ENCODE measurements around the gene UBAC2.

Gene UBAC2

DNA sequence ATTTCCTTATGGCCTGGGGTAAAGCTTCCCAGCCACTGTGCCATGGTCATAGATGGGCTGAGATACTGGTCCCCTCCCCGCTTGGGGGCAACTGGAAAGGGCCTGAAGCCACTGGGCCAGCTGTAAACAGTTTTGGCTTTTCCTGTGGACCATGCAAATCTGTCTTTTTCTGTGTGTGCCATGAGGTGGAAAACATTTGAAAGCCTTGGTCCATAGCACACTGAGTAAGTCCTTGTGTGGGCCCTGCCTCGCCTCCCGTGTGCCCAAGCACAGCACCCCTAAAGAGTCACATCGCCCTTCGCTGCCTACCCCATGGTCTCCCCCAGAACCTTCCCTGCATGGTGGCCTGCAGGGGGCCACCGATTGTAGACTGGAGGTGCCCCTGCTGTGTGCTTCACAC lies 158.9 kb downstream of the UBAC2 start:
- DNase-seq (ENCODE audit: low read depth), result no peak

DNA sequence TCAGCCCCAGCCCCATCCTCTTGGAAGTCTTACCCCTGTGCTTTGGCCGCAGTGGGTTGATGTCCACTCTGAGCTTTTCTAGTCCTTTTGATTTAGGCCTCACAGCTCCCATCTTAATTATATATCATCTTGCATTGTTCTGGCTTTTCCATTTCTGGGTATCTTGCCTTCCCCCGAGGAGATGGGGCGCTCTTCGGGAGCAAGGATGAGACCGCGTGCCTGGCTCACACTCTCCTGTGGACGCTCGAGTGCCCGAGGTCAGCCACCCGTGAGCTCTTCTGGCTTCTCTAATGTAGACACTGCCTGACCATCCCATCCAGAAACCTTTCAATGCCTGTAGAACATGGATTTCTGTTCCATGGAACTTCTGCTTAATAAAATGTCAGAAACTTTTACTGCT lies 160.0 kb downstream of the UBAC2 start:
- DNase-seq (ENCODE audit: low read depth), result no peak

DNA sequence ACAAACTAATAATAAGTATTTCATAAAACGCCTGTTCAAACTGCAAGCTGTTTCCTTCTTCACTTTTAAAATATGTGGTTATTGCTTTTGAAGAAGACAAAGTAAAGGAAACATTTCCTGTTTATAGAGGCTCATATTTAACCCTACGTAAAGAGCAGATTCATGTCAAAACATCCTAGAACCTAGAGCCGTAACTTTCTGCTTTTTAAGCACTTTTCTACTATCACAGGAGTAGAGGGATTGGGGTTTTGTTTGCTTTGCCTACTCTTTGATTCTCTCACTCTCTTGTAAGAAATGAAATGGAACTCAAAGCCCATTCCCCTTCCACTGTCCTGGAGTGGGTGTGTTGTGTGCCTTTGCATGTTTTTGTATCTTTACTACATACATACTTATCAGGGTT lies 160.5 kb downstream of the UBAC2 start:
- DNase-seq (ENCODE audit: low read depth), result no peak

DNA sequence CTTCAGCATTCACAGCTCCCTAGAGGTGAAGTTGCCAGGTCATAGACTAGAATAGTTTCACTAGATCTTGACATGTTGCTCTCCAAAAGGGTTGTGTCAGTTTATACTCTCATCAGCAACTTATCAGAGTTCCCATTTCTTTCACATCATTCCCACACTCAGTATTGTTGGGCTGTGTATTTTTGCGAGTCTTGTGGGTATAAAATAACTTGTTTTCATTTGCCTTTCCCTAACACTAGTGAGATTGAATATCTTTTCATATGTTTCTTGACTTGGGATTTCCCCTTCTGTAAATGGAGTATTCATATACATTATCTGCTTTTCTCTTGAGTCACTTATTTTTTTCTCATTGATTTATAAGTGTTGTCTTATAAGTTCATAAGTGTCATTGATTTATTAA lies 161.7 kb downstream of the UBAC2 start:
- DNase-seq (ENCODE audit: low read depth), result no peak

DNA sequence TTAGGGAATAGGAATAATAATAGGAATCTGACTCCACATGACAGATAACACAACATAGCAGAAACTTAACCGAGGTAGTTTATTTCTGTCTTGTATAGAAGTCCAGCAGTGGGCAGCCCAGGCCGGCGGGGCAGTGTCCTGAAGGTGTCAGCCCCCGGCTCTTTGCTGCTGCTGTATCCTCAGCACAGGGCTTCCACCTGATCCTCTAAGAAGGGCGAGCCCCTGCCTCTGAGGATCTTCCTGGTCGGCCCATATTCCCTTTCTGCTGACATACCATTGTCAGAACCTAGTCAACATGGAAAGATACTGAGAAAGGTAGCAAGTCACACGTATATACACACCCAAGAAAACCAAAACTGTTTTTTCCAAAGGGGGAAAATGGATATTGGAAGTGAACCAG lies 162.7 kb downstream of the UBAC2 start:
- DNase-seq (ENCODE audit: low read depth), result no peak

DNA sequence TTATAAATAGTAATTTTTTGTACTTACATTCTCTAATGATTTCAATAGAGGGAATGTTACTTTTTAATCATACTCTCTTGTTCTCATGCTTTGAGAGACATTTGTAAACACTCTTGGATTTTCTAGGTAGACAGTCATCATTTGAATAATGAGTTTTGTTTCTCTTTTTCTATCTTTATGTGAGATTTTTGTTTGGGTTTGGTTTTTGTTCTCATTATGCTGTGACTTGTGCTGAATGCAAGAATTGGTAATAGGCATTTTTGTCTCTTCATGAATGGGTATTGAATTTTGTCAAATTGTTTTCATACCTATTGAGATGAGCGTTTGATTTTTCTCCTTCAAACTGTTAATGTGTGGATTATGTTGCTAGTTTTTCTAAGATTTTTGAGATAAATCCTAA lies 163.3 kb downstream of the UBAC2 start:
- no peak for DNase-seq (ENCODE audit: low read depth)

DNA sequence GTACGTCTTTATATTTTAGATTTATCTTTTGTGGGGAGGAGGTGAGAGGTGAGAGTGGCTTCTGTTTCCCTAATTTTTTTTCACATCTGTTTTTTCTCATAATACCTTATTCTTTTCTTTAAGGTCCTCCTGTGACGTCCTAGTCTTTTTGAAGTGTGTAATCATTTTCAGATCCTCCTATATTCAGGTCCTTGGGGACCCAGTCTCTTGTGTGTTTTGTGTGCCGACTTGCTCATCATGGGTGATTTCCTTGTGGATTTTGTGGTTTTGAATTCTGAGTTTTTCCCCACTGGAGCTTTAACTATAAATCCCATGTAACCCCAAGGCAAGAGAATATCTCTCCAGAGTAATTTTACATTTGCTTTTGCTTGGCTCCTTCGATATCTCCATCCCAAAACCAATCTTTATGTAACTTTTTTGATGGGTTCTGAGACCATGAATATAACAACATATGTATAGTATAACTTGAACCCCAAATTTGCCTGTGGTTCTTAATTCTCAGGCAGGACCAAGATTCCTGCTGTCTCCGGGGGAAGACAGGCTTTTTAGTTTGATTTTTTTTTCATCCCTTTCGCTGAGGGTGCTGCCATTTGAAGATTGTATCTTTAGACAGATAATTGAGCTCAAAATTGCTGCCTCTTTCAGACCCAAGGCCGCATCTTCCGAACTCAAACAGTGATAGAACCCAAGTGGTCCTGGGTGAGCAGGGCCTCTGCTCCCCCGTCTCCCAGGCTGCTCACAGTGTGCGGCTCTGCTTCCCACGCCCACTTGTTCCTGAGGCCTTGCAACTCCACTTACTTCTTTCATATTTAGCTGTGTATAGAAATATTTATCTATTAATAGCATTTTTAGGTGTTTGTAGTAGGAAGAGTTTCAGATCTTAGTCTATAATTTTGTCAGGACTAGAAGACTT lies 165.7 kb downstream of the UBAC2 start:
- DNase-seq (ENCODE audit: low read depth), result no peak

DNA sequence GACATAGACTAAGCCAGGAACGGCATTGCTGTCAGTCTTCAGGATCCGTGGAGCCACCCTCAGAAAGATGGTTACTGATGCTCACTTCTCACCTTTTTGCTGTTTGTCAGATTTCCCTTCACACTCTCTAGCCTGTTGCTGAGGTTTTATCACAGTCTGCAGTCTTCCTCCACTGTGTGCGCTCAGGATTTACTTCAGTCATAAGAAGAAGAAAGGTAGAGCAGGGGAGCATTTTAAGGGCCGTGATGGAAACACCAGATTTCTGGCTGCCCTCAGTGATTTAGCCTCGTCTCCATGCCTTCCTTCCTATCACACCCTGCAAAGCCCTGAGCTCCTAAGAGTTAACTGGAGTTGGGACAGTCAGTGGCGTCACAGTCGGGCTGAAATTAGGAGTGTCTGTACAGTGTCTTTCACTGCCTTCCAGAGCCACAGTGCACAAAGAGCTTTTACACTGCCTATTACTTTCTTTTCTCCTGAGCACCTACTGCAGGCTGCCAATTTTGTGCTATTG lies 166.5 kb downstream of the UBAC2 start:
- DNase-seq (ENCODE audit: low read depth), result no peak

DNA sequence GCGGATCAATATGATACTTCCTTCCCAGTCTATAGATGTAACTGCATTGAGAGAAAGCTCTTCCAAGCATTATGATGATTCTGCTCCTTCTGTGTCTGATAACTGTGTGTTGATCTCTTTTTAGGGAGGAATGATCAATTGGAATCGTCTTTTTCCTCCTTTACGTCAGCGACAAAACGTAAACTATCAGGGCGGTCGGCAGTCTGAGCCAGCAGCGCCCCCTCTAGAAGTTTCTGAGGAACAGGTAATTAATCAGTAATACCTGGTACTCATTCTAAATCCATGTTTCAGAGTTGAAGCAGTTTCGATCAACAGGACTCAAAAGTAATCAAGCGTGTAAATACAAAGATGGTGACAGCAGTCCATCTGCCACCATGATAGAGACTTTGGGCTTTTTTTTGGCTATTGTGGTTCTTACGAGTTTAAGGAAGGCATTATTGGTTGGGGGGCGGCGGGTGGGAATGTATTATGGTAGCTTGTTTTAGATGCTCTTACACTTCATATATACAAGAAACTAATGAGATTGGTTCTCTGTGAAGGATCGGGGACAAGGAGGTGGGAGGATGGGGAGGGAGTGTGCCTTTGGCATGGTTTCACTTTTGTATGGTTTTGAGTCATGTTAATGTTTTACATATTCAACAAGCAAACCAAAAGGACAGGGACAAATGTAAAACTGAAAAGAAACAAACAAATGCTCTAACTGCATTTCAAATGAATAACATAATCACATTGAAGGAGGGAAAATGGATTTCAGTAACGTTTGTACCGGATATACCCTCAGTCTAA lies 167.2 kb downstream of the UBAC2 start:
- DNase-seq (ENCODE audit: low read depth), result no peak

DNA sequence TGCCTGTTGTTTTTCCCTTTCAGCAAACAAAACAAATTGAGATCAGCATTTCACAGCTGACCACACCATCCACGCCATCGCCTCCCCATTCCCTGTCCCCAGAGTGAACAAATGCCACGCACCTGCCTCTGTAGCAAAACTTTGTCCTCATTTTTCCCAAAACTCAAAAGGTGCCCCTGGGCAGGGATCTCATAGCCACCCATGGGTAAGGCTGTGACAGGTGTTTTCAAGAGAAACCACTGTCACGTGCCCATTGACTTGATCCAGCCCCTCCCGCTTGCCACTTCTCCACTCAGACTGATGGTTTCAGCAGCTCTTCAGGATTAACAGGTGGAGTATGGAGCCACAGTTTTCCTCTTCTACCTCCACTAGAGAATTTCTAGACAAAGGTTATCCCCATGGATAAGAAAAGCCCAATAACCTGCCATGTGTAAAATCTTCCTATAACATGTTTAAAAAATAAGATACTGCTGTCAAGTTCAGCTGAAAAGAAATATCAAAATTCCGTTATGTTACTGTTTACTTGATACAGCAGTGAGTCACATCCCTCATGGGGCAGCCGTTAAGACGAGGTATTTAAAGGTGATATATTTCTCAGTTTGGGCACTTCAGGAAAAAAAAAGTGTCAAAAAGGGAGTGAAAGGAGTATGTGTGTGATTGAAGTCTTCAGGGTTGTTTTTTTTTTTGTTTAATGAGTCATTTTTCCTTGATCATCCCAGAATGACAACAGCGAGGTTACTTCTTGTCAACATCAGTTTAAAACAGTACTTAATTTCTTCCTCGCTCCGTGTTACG lies 170.0 kb downstream of the UBAC2 start:
- no peak for DNase-seq (ENCODE audit: low read depth)

DNA sequence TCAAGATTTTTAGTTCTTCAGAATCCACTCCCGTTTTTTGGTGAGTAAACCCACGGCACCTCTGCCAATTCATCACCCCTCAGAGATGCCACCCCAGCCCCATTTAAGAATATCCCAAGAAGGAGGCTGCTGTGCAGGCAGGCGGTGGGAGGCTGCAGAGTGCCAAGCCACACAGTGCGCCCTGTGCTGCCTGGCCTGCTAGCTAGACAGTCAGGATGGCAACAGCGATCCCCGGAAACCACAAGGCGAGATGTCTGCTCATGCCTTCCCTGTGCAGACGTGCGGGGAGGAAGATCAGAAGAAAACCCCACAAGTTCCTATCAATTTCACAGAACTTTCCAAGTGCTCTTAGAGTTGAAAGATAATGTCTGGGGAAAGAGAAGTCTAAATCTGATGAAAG lies 171.3 kb downstream of the UBAC2 start:
- DNase-seq (ENCODE audit: low read depth), result no peak

DNA sequence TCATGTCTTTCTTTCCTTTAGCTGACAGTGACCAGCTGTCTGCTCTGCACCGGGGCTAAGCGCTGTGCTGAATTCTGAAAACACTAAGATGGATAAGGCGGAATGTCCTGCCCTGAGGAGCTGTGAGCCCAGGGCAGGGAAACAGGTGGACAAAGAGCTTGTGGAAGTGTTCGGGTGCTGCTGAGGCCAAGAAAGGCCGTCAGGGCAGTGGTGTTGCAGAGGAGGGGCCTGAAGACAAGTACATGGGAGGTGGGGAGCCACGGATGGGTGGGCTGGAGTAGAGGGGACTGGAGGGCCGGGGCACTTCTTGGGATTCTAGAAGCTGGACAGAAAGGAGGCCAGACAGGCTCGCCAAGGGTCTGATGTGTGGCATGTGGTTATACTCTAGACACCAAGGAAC lies 172.8 kb downstream of the UBAC2 start:
- no peak for DNase-seq (ENCODE audit: low read depth)

DNA sequence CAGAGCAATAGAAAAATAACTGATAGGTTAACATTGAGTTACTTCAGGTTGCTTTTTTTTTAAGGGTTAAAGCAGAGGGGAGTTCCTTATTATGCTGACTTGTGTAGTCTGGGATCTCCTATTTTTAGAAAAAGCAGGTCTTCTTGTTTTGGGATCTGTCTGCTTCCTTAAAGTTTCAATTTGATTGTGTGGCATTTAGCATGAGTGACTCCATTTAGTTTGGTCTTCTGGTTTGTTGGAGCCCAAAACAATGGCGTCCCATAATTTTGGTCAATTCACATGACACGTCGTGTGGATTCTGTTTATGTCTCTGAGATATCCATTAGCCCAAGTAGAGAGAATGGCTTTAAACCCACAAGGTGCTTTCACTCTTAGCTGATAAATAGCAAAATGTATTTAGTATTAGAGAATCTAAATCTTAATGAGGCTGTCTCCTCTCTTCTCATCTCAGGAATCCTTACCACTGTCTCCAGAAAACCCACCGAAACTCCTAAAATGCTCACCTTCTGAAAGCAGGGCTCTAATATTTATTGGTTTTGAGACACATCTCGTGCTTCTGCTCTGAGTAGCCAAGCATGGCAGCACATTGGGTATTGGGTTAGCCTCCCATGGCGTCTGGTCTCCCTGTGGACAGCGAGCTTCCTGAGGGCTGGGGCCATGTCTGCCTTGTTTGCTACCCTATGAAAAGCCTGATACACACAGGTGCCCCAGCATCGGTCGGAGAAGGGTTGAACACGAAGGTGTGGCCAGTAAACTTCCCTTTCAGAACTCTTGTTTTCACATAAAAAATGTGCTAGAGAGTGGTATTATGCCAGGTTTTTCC lies 173.7 kb downstream of the UBAC2 start:
- no peak for DNase-seq (ENCODE audit: low read depth)

DNA sequence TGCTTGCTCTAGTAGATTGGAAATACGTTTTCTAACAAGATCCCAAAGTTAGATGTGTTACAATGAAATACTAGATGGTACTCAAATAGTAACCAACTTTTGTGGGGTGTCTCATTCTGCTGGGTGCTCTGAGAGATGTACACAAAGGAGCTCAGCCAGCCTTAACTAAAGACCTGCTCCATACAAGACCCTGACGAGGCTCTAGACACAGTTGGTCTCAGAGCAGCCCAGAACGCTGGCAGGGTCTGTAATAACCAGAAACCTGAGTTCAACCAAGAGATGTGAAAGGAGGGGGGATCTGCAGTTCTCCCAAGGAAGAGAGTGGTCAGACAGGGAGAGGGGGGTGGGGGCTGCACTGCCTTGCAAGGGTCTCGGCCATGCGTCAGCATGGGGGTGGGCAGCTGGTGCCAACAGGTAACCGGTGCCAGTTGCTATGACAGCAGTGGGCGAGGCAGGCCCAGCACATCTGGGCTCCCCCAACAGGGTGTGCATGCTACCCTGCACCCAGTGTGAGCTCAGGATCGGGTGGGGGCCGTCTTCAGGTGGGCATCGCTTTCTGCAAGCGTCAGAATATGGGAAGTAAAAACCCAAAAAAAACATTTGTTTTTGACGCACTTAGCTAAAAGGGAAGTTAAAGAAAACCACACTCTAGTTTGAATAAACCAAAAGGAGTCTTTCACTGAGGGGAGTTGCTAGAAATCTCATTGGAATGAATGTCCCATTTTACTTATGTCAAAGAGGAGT lies 174.5 kb downstream of the UBAC2 start:
- no peak for DNase-seq (ENCODE audit: low read depth)

DNA sequence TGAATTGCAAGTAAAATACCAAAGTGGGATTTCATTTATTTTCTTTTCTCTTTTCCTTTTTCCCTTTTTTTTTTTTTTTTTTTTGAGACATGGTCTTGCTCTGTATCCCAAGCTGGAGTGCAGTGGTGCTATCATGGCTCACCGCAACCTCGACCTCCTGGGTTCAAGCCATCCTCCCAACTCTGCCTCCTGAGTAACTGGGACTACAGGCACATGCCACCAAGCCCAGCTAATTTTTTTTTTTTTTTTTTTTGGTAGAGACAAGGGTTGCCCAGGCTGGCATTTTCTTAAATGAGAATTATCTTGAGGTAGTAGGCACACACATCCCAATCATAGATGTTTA lies 175.1 kb downstream of the UBAC2 start:
- DNase-seq (ENCODE audit: low read depth), result no peak

DNA sequence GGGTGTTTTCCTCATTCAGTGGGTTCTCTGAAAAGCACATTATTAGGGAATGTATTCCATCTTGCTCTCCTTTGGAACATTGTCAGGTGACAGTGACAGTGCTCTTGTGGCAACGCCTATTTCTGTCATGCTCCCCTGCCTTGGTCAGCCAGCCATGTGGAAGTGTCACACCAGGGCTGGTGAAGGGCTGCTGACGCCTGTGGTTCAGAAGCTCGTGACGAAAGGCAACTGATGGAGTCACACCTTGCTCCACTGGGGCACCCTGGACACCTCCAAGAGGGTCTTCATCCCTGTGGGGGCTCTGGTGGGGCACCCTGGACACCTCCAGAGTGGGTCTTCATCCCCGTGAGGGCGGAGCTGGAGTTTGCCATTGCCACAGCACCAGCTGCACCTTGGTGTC lies 175.5 kb downstream of the UBAC2 start:
- DNase-seq (ENCODE audit: low read depth), result no peak

DNA sequence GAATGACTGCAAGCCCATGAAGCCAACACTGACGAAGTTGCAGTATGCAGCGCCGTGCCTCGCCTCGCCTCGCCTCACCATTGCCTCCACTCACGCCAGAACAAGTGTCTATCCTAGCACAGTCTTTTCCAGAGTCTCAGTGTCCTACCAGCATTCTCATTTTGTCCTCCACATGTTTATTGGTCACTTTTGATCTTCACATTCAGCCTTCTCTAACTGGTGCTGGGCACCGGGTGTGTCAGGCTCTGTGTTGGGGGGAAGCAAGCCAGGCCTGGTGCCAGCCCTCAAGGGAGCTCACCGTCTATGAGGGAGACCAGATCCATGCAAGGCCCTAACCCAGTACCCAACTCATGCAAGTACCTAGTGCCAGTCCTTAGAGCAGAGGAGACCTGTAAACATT lies 176.3 kb downstream of the UBAC2 start:
- no peak for DNase-seq (ENCODE audit: low read depth)

DNA sequence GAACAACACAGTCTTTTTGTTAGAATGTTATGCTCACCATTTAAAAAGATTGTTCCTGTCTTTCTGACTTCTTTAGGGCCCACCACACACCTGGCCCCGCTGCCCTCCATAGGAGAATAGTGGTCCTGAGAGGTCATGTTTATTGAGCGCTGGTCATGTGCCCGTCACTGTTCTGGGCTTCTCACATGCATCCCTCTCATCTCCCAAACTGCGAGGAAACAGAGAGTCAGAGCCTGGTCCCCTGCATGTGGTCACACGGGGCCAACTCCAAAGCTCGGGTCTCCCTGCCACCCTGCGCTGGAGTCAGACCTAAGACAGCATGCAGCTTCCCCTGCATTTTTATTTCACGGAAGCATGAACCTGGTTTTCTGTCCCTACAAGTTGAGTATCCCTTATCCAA lies 177.0 kb downstream of the UBAC2 start:
- DNase-seq (ENCODE audit: low read depth), result no peak

DNA sequence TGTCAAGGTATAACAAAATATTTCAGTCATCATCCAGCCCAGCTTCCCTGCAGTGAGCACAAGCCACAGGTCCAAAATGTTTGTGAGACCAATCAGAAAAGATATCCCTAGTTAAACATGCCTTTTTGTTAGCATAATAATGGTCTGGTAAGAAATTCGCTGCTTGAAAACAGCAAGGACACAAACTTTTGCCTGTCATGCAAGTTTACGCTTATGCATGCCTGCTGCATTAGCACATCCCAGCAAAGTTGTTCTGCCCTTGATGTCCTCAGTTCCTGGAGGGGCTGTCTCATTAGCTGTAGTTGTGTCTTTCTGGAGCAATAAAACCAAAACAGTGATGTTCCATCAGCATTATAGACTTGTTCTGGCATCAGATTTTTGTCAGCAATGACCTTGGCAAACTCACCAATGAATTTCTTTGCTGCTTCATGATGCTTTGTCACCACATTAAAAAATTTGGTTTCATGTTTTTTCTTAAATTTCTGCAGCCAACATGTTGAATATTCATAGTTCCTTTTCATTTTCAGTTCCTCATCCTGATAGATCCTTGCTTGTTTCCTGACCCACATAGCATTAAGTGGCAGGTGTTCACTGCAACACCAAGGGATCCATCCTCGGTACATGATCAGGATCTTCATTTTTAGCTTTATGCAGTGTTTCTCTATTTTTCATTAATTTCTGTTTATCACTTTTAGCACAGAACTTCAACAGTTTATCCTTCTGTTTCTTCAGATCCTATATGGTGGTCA lies 178.5 kb downstream of the UBAC2 start:
- no peak for DNase-seq (ENCODE audit: low read depth)
